Measurements from ENCODE around the gene GNG4.
"Not testable (repeated sequence)": the region's sequence is repeated elsewhere in the genome, so short reads cannot be mapped to it uniquely, and the experiment has no call there.

The GNG4 gene

GRCh38 chr1:235624721-235625333 lies 24.8 kb downstream of the GNG4 start:
- DNase-seq, result no peak

- no peak for DNase-seq
These were observed 26.4 kb downstream of the GNG4 start for GRCh38 chr1:235622936-235623779.

- not testable (repeated sequence) for DNase-seq
These were observed 30.4 kb downstream of the GNG4 start for GRCh38 chr1:235619149-235619548.

GRCh38 chr1:235617808-235618207 lies 31.8 kb downstream of the GNG4 start:
- DNase-seq, result no peak

GRCh38 chr1:235617140-235617539 lies 32.4 kb downstream of the GNG4 start:
- DNase-seq, result no peak

- DNase-seq, result no peak
These were observed 35.1 kb downstream of the GNG4 start for GRCh38 chr1:235614442-235614954.

- DNase-seq, result no peak
These were observed 36.0 kb downstream of the GNG4 start for GRCh38 chr1:235613602-235614001.

- no peak for DNase-seq
These were observed 36.8 kb downstream of the GNG4 start for GRCh38 chr1:235612761-235613160.

- DNase-seq, result no peak
These were observed 39.4 kb downstream of the GNG4 start for GRCh38 chr1:235610157-235610556.

GRCh38 chr1:235608278-235608677 lies 41.3 kb downstream of the GNG4 start:
- DNase-seq, result no peak

- DNase-seq, result no peak
These were observed 42.3 kb downstream of the GNG4 start for GRCh38 chr1:235607284-235607683.

- DNase-seq, result no peak
These were observed 48.5 kb downstream of the GNG4 start for GRCh38 chr1:235601104-235601503.

- DNase-seq, result no peak
These were observed 50.0 kb downstream of the GNG4 start for GRCh38 chr1:235599536-235599935.

- DNase-seq, result no peak
These were observed 51.6 kb downstream of the GNG4 start for GRCh38 chr1:235597867-235598553.

- no peak for DNase-seq
These were observed 54.5 kb downstream of the GNG4 start for GRCh38 chr1:235595079-235595478.

- not testable (repeated sequence) for DNase-seq
These were observed 55.2 kb downstream of the GNG4 start for GRCh38 chr1:235594281-235594895.

- DNase-seq, result no peak
These were observed 60.6 kb downstream of the GNG4 start for GRCh38 chr1:235588916-235589515.

- DNase-seq, result no peak
These were observed 61.4 kb downstream of the GNG4 start for GRCh38 chr1:235588156-235588555.

GRCh38 chr1:235586992-235587391 lies 62.6 kb downstream of the GNG4 start:
- DNase-seq, result no peak

GRCh38 chr1:235586413-235586812 lies 63.2 kb downstream of the GNG4 start:
- no peak for DNase-seq

- no peak for DNase-seq
These were observed 64.6 kb downstream of the GNG4 start for GRCh38 chr1:235584973-235585372.

- DNase-seq, result no peak
These were observed 66.0 kb downstream of the GNG4 start for GRCh38 chr1:235583511-235584001.

GRCh38 chr1:235582130-235582529 lies 67.5 kb downstream of the GNG4 start:
- no peak for DNase-seq
